Smooth muscle cell (in vitro differentiated cells): ENCODE measurements around the gene DNMT3B. TPM values are rescaled to one million over a fixed set of nuclear protein-coding genes. Genes with fewer than 3 reads are reported as not detected.

Source experiments
- DNase-seq: peaks from one replicate; lab custom pipeline; 2025; ENCODE audit not compliant: unreplicated experiment; lab: John Stamatoyannopoulos, UW
- H2AFZ ChIP-seq: fragments of 200-600 bp; sonication (generic); 2 replicates; pipeline ENCODE4 v1.6.0; 2016; ENCODE audit warnings: antibody characterized with exemption, low read depth, mild to moderate bottlenecking
- H3F3A ChIP-seq: fragments of 200-600 bp; sonication (generic); 2 replicates; pipeline ENCODE4 v1.6.0; 2017; ENCODE audit warnings: antibody characterized with exemption, low read depth
- H3K27ac ChIP-seq: fragments of 200-600 bp; sonication (generic); 2 replicates; pipeline ENCODE4 v1.5.1; 2016; ENCODE audit warnings: low read depth, mild to moderate bottlenecking
- H3K27me3 ChIP-seq: fragments of 200-600 bp; sonication (generic); 2 replicates; pipeline ENCODE4 v1.6.1; 2016; ENCODE audit warnings: low read depth, mild to moderate bottlenecking
- H3K36me3 ChIP-seq: fragments of 200-600 bp; sonication (generic); 2 replicates; pipeline ENCODE4 v1.5.1; 2016; ENCODE audit warnings: low read depth
- H3K4me1 ChIP-seq: fragments of 200-600 bp; sonication (generic); 2 replicates; pipeline ENCODE4 v1.5.1; 2016; ENCODE audit warnings: low read depth
- H3K4me2 ChIP-seq: fragments of 200-600 bp; sonication (generic); 2 replicates; pipeline ENCODE4 v1.6.0; 2016; ENCODE audit warnings: mild to moderate bottlenecking
- H3K4me3 ChIP-seq: fragments of 200-600 bp; sonication (generic); 2 replicates; pipeline ENCODE4 v1.5.1; 2016; ENCODE audit warnings: mild to moderate bottlenecking
- H3K79me2 ChIP-seq: fragments of 200-600 bp; sonication (generic); 2 replicates; pipeline ENCODE4 v1.6.0; 2016; ENCODE audit warnings: low read depth, mild to moderate bottlenecking
- H3K9ac ChIP-seq: fragments of 200-600 bp; sonication (generic); 2 replicates; pipeline ENCODE4 v1.6.0; 2016; ENCODE audit warnings: low read depth
- H3K9me3 ChIP-seq: fragments of 200-600 bp; sonication (generic); replicated peaks from 2 replicates; pipeline ENCODE4 v1.5.1; 2016; ENCODE audit warnings: low read depth
- H4K20me1 ChIP-seq: fragments of 200-600 bp; sonication (generic); 2 replicates; pipeline ENCODE4 v1.6.0; 2016; ENCODE audit warnings: low read depth
- WGBS: methylation state at CpG from one replicate; pipeline ENCODE4 v1.1.7; 2016; ENCODE audit warnings: low lambda C conversion rate; 5-methylcytosine and 5-hydroxymethylcytosine counted together
- polyA plus RNA-seq: library from polyadenylated mRNA; unstranded; fragments of >200 nt; fragmentation: Nextera tagmentation; extraction: Ambion mirVana; gene quantifications from 2 replicates; pipeline ENCODE4 v1.2.1, GENCODE V29; 2016
- total RNA-seq: library from RNA; depleted of rRNA; stranded (reverse); fragments of >200 nt; gene quantifications from 2 replicates; pipeline ENCODE4 v1.2.3, GENCODE V29; 2014
- TF ChIP-seq, protein P1 (sequence below): fragments of 200-600 bp; sonication (generic); IDR thresholded peaks from 2 replicates; pipeline ENCODE4 v1.5.1; 2017; ENCODE audit warnings: borderline replicate concordance, mild to moderate bottlenecking, antibody characterized with exemption; ENCODE audit not compliant: insufficient read depth, poor library complexity, severe bottlenecking

DNMT3B gene
- total and polyA plus RNA-seq, 2 experiments from 2014 or later, result 0.79 to 2.9 TPM

DNA sequence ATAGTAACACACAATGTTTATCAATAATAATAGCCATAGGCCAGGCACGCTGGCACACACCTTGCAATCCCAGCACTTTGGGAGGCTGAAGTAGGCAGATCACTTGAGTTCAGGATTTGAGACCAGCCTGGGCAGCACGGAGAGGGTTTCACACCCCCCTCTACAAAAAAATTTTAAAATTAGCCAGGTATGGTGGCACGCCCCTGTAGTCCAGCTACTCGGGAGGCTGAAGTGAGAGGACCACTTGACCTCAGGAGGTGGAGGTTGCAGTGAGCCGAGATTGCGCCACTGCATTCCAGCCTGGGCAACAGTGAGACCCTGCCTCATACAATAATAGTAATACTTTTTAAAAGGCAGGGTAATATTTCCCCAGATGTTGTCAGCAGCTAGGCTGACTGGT is 49.7 kb downstream of the DNMT3B start:
- 91% methylated on average over 6 of the region's 6 CpGs for WGBS
- no peak overlapping the region for H3K27ac ChIP-seq
- TF ChIP-seq, protein P1, sequence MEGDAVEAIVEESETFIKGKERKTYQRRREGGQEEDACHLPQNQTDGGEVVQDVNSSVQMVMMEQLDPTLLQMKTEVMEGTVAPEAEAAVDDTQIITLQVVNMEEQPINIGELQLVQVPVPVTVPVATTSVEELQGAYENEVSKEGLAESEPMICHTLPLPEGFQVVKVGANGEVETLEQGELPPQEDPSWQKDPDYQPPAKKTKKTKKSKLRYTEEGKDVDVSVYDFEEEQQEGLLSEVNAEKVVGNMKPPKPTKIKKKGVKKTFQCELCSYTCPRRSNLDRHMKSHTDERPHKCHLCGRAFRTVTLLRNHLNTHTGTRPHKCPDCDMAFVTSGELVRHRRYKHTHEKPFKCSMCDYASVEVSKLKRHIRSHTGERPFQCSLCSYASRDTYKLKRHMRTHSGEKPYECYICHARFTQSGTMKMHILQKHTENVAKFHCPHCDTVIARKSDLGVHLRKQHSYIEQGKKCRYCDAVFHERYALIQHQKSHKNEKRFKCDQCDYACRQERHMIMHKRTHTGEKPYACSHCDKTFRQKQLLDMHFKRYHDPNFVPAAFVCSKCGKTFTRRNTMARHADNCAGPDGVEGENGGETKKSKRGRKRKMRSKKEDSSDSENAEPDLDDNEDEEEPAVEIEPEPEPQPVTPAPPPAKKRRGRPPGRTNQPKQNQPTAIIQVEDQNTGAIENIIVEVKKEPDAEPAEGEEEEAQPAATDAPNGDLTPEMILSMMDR, result no peak
- H3K4me1 ChIP-seq, result peaks cover 8% of the 10 kb centered on the region
- no peak overlapping the region for H3K4me2 ChIP-seq
- H2AFZ ChIP-seq, result no peak overlapping the region
- H3K9me3 ChIP-seq, result no peaks in the 10 kb centered on the region
- no peak overlapping the region for H3K4me3 ChIP-seq
- no peaks in the 10 kb centered on the region for H3K27me3 ChIP-seq
- DNase-seq, result no peak
- no peaks in the 10 kb centered on the region for H3F3A ChIP-seq
- no peaks in the 10 kb centered on the region for H3K79me2 ChIP-seq
- H3K36me3 ChIP-seq, result no peaks in the 10 kb centered on the region
- H4K20me1 ChIP-seq, result no peaks in the 10 kb centered on the region
- no peak overlapping the region for H3K9ac ChIP-seq

DNA sequence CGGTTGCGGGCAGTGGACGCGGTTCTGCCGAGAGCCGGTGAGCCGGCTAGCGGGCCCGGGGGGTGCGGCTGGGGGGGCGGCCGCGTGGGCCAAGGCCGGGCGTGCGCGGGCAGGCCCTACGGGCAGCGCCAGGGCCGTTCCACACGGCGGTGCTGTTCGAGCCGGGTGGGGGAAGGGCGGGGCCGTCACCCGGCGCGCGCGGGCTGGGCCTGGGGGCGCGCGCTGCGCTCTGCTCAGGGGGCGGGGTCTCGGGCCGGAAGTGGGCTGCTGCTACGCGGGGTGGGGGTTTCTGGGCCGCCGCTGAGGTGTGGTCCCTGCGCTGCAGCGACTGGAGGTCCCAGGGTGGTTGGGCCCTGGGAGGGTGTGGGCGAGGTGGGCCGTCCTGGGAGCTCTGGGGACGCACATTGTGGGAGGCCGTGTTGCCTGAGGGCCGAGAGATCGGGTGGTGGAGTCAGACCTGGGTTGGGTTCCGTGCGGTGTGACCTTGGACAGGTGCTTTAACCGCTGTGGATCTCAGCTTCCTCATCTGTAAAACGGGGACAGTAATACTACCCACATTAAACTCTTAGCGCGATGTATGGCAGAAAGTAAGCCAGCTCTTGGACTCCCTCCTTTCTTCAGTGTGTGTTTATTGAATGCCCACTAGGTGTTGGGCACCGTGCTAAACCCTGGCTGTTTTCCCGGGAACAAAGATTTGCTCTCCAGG is 58.0 kb downstream of the DNMT3B start:
- H3K9me3 ChIP-seq, result no peaks in the 10 kb centered on the region
- no peak overlapping the region for H2AFZ ChIP-seq
- TF ChIP-seq, protein P1, result peak; percentile 6
- H3K9ac ChIP-seq, result peak overlapping the region; percentile 95
- 1% methylated on average over 27 of the region's 58 CpGs for WGBS
- H3F3A ChIP-seq, result peaks cover 34% of the 10 kb centered on the region
- H3K36me3 ChIP-seq, result no peaks in the 10 kb centered on the region
- peak; percentile 93 for DNase-seq
- peaks cover 51% of the 10 kb centered on the region for H4K20me1 ChIP-seq
- peak overlapping the region; percentile 84 for H3K27ac ChIP-seq
- H3K79me2 ChIP-seq, result peaks cover 47% of the 10 kb centered on the region
- H3K4me2 ChIP-seq, result peak overlapping the region; percentile 94
- peak overlapping the region; percentile 89 for H3K4me3 ChIP-seq
- H3K27me3 ChIP-seq, result no peaks in the 10 kb centered on the region
- peaks cover 23% of the 10 kb centered on the region for H3K4me1 ChIP-seq

DNA sequence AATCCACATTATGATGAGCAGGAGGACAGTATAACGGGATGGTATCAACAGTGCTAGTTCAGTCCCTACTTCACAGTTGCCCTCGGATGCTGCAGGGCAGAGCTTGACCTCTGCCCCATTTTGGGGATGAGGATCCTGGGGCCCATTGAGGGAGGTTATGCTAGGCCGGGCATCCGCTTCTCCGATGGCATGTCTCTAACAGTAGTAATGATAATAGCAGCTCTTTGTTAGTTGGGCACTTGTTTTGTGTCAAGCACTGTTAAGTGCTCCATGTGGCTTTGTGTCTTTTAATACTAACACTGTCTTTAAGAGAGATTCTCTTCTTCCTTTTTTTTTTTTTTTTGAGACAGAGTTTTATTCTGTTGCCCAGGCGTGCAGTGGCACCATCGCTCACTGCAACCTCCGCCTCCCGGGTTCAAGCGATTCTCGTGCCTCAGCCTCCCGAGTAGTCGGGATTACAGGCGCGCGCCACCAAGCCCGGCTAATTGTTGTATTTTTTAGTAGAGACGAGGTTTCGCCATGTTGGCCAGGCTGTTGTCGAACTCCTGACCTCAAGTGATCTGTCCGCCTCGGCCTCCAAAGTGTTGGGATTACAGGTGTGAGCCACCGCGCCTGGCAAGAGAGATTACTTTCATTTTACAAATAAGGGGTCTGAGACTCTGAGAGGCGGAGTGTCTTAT is 58.7 kb downstream of the DNMT3B start:
- no peak for DNase-seq
- no peaks in the 10 kb centered on the region for H3K27me3 ChIP-seq
- H3K36me3 ChIP-seq, result no peaks in the 10 kb centered on the region
- peaks cover 34% of the 10 kb centered on the region for H3F3A ChIP-seq
- peaks cover 57% of the 10 kb centered on the region for H4K20me1 ChIP-seq
- TF ChIP-seq, protein P1, result no peak
- peaks cover 23% of the 10 kb centered on the region for H3K4me1 ChIP-seq
- no peaks in the 10 kb centered on the region for H3K9me3 ChIP-seq
- no peak overlapping the region for H2AFZ ChIP-seq
- H3K4me3 ChIP-seq, result peak overlapping the region; percentile 89
- peak overlapping the region; percentile 94 for H3K4me2 ChIP-seq
- H3K9ac ChIP-seq, result peak overlapping the region; percentile 95
- H3K79me2 ChIP-seq, result peaks cover 54% of the 10 kb centered on the region
- 81% methylated on average over 25 of the region's 25 CpGs for WGBS
- peak overlapping the region; percentile 84 for H3K27ac ChIP-seq
